Amniotic epithelial cell (primary cell): ENCODE results near the gene SYNGR4.
A peak's percentile ranks its signal among the peaks of the same experiment; 100 is the strongest.

Experiments used
- DNase-seq: peaks from one replicate; pipeline ENCODE4 v3.0.0-alpha.2; 2010; ENCODE audit warnings: low read depth

Gene SYNGR4

DNA sequence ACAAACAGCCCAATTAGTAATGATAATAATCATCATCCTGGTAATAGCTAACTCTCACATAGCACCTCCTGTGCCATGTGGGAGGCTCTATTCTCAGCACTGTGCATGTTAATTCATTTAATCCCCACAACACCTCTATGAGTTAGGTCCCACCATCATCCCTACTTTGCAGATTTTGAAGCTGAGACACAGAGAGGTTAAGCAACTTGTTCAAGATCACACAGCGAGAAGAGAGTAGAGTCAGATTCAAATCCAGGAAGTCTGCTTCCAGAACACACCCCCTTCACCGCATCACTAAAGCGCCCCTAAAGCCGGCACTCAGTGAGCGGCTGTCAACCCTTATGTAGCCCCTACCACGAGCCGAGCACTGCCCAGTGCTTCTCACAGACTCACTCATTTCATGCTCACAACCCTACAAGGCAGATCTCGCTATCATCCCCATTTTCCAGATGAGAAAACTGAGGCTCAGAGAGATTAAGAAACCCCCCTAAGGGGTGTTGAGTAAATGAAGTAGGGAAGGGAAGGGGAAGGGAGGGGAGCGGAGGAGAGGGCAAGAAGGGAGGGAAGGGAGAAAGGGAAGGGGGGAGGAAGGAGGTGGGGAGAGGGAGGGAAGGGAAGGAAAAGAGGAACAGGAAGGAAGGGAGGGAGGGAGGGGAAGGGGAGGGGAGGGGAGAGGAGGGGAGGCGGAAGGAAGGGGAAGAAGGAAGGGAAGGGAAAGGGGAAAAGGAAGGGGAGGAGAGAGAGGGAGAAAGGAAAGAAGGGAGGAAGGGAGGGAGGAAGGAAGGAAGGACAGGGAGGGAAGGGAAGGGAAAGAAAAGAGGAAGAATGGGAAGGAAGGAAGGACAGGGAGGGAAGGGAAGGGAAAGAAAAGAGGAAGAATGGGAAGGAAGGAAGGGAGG lies 22.4 kb upstream of the SYNGR4 start:
- DNase-seq, result no peak

DNA sequence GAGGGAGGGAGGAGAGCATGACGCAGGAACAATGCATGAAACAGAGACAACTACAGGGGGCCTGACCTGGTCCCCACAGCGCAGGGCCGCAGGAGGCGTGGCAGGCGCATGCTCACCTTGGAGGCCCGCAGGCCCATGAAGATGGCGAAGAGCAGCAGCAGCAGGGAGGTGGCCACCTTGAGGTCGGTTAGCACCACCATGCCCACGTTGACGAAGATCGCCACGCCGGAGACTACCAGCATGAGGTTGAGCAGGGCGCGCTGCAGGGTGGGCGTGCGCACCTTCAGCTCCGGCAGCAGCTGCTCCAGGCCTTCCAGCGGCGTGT lies 21.8 kb upstream of the SYNGR4 start:
- DNase-seq, result no peak

DNA sequence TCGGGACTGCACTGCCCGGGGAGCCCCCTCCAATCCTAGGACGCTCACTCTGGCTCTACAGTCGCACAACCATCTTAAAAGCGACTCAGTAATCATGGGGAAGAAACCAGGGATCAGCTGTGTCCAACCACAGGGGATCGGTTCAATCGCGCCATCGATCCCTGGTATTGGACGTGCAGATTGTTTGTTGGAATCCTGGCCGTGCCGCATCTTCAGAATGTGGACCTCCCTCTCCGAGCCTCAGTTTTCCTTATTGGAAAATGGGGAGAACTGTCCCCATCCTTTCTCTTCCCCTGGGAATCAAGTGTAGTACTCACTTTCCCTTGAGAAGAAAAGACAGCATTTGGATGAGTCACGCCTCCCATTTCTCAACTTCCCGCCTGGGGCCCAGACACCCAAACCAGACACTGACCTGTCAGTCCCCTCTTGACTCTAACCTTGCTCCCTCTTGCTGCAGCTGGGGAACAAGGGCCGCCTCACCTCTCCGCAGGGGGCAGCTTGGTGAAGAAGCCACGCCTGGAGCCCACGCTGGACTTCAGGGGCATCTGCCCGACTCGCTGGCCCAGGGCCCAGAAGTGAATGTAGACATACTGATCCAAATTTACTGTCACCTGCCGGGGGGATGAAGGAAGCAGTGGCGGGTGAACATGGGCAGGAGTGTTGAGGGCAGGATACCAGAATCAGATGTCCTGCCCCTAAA lies 21.2 kb upstream of the SYNGR4 start:
- peak; percentile 76 for DNase-seq

DNA sequence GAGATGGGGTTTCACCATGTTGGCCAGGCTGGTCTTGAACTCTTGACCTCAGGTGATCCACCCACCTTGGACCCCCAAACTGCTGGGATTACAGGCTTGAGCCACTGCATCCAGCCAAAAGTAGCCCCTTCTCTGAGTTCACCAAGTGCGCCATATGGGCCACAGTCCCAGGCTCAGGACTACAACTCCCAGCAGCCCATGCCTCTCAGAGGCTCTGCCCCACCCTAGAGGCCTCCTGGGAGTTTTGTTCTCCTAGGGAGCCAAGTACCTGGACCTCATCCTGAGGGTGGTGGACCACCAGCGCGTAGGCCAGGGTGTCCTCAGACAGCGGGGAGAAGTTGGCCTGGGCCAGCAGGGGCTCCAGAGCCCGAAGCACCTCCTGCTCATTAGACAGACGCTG lies 19.3 kb upstream of the SYNGR4 start:
- no peak for DNase-seq

DNA sequence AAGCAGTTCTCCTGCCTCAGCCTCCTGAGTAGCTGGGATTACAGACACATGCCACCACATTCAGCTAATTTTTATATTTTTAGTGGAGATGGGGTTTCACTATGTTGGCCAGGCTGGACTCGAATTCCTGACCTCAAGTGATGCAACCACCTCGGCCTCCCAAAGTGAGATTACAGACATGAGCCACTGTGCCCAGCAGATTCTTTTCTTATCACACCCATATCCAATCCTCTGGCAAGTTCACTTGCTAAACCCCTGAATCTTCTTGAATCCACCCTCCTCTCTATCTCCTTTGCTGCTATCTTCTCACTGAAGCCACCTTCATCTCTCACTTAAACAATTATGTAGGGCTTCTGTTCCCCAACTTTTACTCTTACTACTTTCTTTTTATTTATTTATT lies 18.0 kb upstream of the SYNGR4 start:
- DNase-seq, result peak; percentile 72

DNA sequence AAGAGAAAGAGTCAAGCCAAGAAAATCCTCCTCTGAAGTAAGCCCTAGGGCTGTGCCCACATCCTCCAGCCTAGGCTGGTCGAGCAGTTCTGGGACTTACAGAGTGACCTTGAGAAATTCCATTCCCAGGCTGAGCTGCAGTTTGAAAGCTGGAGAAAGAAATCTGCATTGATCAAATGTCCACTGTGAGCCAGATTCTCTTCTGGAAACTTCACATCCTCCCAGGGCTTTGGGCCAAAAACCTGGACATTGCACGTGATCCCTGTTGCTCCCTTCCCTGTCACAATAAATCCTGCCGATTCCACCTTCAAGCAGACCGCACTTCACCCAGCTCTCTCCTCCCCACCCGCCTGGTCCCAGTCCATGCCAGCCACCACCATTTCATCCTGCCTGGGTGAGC lies 16.1 kb upstream of the SYNGR4 start:
- DNase-seq, result peak; percentile 84

DNA sequence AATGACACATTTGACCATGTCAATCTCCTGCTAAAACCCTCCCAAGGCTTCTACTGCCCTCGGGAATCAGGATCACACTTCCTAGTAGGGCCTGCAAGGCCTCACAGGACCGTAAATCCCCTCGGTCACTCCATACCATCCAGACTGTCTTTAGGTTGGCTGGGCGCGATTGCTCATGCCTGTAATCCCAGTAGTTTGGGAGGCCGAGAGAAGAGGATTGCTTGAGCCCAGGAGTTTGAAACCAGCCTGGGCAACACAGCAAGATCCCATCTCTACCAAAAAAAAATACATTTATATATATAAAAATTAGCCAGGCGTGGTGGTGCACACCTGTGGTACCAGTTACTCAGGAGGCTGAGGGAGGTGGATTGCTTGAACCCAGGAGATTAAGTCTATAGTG lies 15.4 kb upstream of the SYNGR4 start:
- DNase-seq, result peak; percentile 32

DNA sequence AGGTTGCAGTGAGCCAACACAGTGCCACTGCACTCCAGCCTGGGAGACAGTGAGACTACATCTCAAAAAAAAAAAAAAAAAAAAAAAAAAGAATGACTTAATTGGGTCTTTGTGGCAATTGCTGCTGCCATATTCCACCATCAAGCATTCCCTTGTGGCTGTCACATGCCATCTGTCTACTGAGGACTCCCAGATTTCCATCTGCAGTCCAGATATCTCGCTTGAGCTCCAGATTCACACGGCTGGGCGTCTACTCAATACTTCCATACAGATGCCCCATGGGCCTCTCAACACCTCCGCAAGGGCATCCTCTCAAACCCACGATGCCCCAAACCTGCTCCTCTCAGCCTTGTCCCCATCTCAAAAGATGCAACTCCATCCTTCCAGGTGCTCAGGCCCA lies 13.3 kb upstream of the SYNGR4 start:
- no peak for DNase-seq

DNA sequence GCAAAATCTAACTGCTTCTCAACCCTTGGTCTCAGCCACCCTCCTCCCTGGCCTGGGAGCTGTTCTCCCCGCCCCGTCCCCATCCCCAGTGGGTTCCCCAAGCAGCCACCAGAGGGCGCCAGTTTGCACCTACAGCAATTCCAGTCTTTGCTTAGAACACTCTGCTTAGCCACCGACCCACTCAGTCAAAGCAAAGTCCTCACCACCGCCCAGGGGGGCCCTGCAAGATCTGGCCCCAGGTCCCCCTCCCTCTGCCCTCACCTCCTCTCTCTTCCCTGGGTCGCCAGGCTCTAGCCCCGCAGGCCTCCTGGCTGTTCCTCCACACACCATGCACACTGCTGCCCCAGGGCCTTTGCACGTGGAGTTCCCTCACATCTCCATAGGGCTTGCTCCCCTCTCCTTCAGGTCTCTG lies 12.8 kb upstream of the SYNGR4 start:
- DNase-seq, result peak; percentile 53

DNA sequence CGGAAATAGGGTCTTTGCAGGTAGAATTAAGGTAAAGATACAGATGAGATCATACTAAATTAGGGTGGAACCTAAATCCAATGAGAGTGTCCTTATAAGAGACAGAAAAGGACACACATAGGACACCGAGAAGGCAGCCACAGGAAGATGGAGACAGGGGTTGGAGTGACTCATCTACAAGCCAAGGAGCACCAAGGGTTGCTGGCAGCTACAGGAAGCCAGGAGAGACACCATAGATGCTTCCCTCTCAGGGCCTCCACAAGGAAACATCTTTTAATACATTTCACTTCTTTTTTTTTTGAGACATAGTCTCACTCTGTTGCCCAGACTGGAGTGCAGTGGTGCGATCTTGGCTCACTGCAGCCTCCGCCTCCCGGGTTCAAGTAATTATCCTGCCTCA lies 10.5 kb upstream of the SYNGR4 start:
- DNase-seq, result no peak

DNA sequence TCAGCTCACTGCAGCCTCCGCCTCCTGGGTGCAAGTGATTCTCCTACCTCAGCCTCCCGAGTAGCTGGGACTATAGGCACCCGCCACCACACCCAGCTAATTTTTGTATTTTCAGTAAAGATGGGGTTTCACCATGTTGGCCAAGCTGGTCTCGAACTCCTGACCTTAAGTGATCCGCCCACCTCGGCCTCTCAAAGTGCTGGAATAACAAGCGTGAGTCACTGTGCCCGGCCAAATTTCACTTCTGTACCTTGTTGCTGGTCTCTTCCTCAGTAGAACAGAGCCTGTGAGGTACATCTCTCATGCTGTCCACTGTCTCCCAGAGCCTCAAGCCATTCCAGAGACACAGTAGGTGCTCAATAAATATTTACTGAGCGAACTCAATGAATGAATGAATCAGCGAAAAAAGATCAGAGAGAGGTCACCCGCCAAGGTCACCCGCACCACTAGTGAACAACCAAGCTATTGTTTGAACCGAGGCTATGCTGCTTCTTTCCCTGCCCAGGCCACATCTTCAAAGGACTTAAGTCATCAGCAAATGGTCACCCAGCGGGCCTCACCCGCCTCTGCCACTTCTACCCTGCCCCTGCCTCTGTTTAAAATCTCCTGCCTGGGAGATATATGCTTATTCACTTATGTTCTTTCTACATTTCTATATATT lies 9.7 kb upstream of the SYNGR4 start:
- no peak for DNase-seq

DNA sequence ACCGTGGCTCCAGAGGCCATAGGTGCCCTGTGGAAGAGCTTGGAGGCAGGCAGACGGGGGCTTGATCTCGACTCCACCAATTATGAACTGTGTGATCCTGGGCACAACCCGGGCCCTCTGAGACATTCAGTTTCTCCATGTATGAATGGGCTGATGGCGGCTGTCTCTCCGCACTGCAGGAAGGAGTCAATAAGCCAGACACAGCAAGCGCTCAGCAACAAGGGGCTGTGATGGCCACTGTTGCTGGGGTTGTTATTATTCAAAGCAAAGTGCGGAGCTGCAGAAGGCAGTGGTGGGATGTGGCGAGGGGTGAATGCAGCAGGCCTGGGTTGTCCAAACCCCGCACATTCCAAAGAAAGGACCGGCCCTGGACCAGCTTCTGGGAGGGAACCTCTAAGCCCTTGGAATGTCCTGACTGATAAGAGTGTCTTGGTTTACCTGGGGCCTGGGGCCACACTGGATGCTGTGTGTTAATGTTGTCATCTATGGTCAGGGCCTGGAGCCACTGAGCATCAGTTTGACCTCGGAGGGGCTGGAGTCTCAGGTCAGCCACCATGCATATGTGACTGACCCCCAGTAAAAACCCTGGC lies 8.7 kb upstream of the SYNGR4 start:
- DNase-seq, result peak; percentile 33

DNA sequence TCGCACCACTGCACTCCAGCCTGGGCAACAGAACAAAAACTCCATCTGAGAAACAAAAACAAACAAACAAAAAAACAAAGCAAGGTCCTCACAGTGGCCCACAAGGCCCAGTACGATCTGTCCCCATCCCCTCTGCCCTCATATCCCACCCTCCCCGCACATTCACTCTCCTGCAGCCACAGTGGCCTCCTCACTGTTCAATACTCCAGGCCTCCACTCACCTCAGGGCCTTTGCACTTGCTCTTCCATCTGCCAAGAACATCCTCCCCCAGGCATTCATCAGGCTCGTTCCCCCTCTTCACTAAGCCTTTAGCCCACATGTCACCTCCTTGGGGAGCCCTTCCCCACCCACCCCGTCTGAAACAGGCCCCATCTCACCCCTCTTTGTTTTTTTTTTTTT lies 5.0 kb upstream of the SYNGR4 start:
- DNase-seq, result no peak

DNA sequence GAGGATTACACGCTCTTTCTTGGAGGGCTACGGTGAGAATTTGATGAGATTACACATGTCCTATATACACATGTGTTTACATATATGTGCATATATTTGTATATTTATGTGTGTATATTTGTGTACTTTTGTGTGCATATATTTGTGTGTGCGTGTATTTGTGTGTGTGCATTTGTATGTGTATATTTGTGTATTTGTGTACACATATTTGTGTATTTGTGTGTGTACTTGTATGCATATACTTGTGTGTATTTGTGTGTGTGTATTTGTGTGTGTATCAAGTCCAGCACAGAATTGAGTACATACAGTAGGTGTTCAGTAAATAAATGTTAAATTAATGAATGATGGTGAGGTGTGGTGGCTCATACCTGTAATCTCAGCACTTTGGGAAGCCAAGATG lies 2.3 kb upstream of the SYNGR4 start:
- no peak for DNase-seq

DNA sequence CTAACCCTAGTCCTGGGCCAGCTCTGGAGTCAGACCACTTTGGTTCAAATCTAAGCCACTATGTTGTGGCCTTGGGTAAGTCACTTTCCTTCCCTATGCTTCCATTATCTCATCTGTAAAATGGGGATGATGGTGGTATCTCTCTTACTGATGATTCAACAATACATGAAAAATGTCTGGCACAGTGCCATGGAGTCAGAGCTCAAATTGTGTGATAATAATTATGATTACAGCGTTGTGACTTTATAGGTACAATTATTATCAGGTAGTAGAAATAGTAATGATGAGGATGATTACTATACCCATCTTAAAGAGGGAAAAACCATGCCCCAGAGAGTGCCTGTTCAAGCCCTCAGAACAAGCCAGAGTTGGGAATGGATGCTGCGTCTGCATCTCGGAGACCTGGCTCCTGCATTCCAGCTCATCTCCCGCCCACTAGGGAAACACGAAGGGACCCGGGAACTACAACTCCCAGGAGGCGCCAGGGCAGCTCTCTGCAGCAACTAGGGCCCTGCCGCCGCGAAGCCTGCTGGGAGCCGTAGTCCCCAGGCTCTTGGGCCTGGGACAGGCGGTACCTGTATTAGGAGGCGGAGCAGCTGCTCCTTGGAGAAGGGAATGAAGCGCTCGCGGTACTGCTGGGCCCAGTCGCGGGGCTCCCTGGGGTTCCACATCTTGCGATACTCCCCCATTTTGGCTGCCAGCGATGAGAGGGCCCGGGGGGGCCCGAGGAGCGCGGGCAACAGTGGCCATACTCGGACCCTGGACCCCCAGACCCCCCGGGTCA lies 1.3 kb upstream of the SYNGR4 start:
- DNase-seq, result peak; percentile 95

DNA sequence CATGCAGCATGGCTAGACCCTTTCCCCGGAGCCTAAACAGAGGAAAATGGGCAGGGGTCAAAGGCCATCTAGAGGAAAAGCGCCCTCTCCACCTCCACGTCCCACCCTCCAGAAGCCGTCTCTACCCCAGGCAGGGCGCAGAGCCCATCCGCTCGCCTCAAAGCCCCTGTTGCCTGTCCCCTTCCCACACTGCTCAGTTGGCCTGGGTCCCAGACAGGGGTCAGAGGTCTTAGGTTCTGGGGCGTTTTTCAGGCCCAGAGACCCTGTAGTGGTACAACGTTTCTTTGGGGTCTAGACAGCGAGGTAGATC lies 712 bp upstream of the SYNGR4 start:
- no peak for DNase-seq

DNA sequence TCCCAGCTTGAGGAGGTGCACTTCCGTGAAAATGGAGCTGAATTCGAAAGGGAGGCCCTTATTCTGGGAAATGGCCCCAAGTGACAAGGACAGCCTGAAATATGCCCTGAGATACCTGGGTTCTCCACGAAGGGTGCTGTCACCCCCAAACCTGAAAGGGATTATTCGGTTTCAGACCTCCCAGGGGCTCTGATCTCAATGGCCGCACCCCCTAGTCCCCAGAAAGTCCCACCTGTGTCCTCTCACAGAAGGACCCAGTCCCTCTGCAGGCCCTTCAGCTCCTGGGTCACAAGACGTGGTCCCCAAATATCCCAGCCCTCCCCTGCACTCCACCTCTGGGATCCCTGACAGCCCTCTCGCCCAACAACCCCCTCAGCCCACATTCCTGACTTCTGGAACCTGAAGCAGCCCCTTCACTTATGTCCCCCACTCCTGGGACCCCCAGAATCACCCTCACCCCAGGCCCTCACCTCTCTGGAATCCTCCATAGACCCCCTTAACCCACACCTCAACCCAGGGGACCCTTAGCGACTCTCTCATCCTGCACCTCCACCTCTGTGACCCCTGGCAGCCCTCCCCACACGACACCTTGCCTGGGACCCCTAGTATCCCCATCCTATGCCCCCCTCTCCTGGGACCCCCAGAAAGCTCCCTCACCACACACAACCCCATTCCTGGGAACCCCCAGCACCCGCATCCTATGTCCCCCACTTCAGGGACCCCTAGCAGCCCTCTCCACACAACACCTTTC lies 606 bp downstream of the SYNGR4 start:
- DNase-seq, result no peak

DNA sequence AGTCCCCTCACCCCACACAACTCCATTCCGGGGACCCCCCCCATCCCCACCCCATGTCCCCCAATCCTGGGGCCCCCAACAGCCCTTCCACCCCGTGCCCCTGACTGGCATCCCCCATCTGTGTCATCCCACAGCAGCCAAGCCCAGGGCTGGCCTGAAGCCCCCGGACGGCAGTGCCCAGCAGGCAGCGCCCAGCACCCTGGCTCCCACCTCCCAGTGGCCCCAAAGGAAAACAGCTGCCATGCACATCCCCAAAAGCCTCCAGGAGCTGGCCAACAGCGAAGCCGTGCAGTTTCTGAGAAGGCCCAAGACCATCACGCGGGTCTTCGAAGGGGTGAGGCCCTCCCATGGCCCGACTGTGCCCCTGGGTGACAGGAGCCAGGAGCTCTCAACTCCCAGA lies 1.4 kb downstream of the SYNGR4 start:
- no peak for DNase-seq

DNA sequence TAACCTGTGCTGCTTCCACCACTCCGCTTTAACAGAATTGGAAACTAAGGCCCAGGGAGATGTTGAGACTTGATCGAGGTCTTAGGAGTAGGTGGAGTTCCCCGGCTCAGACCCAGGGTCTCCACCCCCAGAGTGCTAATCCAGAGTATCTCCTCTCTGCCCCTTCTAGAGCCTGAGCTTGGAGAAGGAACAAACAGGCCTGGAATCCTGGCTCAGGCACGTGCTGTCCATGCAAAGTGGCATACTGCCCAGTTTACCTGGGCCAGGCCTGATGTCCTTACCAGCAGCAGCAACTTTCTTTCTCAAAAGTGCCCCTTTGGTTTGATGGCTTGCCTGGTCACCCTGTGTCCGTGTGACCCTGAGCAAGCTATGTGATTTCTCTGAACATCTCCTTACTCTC lies 3.7 kb downstream of the SYNGR4 start:
- no peak for DNase-seq

DNA sequence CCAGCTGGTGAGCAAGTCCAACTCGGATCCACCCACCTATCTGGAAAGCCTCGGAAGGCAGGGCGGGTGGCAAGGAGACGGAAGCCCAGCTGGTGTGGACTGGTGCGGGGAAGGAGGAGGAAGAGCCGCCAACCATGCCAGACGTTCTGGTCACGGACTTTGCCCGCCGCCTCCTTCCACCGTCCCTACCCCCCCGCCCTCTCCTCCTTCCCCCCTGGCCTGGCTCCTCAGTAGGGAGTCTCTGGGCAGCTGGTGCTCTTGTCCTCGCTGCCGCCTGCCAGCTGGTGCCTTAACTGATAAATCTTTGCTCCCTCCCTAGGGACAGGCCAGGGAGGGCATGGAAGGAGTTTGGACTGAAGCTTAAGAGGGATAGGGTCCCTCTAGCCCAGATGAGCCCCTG lies 4.8 kb downstream of the SYNGR4 start:
- no peak for DNase-seq

DNA sequence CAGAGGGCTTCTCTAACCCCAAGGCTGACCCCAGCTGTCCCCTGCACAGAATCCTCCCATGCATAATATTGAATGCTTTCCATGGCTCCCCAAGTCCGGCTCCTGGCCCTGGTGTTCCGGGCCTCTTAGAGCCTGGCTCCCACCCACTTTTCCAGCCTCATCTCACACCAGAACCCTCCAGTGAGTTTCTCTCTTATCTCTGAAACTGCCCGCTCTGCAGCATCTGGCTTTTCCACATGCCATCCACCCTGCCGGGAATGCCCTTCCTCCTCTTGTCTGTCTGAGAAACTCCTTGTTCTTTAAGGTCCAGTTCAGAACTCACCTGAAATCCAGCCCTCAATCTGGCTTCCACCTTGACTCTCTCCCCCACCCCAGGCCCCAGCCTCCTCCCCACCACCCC lies 6.8 kb downstream of the SYNGR4 start:
- peak; percentile 20 for DNase-seq

DNA sequence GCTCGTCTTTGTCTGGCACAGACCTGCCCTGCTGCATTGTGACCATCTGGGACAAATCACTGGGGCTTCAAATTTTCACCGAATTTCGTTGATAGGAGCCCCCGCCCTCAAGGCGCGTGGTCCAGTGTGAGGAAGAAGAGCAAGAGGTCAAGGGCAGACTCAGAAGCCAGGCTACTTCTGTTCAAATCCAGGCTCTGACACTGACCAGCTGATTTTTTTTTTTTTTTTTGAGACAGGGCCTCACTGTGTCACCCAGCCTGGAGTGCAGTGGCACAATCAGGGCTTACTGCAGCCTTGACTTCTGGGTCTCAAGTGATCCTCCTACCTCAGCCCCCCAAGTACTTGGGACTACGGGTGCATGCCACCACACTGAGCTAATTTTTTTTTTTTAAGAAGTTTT lies 7.2 kb downstream of the SYNGR4 start:
- no peak for DNase-seq
